ENCODE results near the gene MRPL20. TPM values are rescaled to one million over a fixed set of nuclear protein-coding genes. Genes with fewer than 3 reads are reported as not detected.
"Not testable (repeated sequence)": the region's sequence is repeated elsewhere in the genome, so short reads cannot be mapped to it uniquely, and the experiment has no call there.

Gene MRPL20
- total RNA-seq, 8 experiments from 2014 or later: 127 to 221 (median 160) TPM

DNA sequence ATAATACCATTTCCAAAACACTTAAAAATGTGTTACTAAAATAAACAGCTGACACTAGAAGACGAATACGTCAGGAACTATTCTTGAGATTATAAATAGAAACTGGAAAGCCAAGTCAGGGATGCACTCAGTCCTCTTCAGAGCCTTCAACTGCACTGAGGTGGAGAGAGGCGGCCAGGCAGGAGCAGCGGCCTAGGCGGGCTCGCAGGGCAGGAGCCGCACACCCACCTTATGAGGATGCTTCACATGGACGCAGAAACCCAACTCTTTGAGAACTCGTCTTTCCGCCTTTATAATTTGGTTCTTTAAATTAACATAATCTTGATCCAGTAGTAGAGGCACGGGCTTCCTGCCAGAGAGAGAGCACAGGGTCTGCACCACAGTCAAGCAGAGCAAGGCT is 11.9 kb downstream of the MRPL20 start:
- no peak overlapping the region for H3K27ac ChIP-seq
- no peak overlapping the region for H3K4me3 ChIP-seq
- in situ Hi-C loops (cut with MboI; ENCODE audit: low pct_unique_long_range_greater_than_20kb in 2 of 9, low sequenced_read_pairs in 9 of 9, unreplicated experiment in 9 of 9): no loop called here
- ATAC-seq (replicated peaks in 6 of 8): no peak
- peaks cover 7 to 13% of the 10 kb centered on the region in 2 donors for H3K4me1 ChIP-seq (replicated peaks in 1 of 2)
- WGBS, 10 experiments: 85 to 100% (median 95%) methylated on average over 3 to 11 of the region's 11 CpGs

GRCh38 chr1:1394116-1394515 is 13.0 kb downstream of the MRPL20 start:
- 83 to 100% (median 94%) methylated on average over 1 to 7 of the region's 7 CpGs; no CpG with 5 or more reads in 2 of the 10 experiments for WGBS, 10 experiments
- in situ Hi-C loops (cut with MboI; ENCODE audit: low pct_unique_long_range_greater_than_20kb in 2 of 9, low sequenced_read_pairs in 9 of 9, unreplicated experiment in 9 of 9): no loop called here
- Histone ChIP-seq H3K27ac (no peak overlapping the region), H3K4me1 (replicated peaks in 1 of 2) (peaks cover 6 to 11% of the 10 kb centered on the region in 2 donors), H3K4me3 (no peak overlapping the region)
- ATAC-seq (replicated peaks in 6 of 8): no peak

DNA sequence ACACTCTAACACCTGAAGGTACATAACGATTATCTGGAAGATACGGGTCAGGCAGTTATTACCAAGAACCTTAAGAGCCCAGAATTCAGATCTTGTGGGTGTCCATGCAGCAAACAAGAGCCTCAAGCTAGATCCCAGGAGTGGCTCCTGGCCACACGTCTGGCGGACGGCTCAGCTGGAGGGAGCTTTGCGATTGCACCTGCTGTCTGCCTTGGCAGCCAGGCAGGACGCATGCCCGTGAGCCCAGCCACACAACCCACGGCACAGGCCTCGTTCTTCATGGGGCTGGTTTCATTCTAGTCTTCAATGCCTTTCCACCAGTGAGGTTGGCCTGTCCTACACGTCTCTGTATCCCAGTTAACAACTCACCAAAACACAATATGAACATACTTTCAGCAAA is 13.7 kb downstream of the MRPL20 start:
- Histone ChIP-seq H3K27ac (no peak overlapping the region), H3K4me3 (no peak overlapping the region), H3K4me1 (replicated peaks in 1 of 2) (peaks cover 6 to 11% of the 10 kb centered on the region in 2 donors)
- in situ Hi-C loops (cut with MboI; ENCODE audit: low pct_unique_long_range_greater_than_20kb in 2 of 9, low sequenced_read_pairs in 9 of 9, unreplicated experiment in 9 of 9): no loop called here
- ATAC-seq (replicated peaks in 6 of 8): no peak
- 94 to 100% (median 100%) methylated on average over 1 to 7 of the region's 11 CpGs; no CpG with 5 or more reads in 5 of the 10 experiments for WGBS, 10 experiments

DNA sequence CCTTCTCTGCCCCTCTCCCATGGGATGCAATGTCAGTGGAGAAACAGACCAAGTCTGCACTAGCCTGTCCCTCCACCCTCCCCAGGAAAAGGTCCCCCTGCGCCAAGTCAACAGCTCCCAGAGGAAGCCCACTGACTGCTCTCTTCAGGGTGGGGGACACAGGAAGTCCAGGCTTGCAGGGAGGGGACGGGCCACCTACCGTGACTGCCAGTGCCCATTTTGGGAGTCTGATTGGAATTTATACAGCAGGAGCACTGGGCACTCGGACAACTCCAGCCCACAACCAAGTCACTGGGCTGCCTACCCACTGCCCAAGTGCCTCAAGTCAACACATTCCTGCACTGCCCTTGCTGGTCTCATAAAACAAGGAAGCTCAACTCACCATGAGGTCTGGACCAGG is 14.1 kb downstream of the MRPL20 start:
- WGBS, 10 experiments: 88 to 100% (median 100%) methylated on average over 1 to 3 of the region's 4 CpGs; no CpG with 5 or more reads in 6 of the 10 experiments
- no peak overlapping the region for H3K27ac ChIP-seq
- in situ Hi-C loops (cut with MboI; ENCODE audit: low pct_unique_long_range_greater_than_20kb in 2 of 9, low sequenced_read_pairs in 9 of 9, unreplicated experiment in 9 of 9): no loop called here
- H3K4me1 ChIP-seq (replicated peaks in 1 of 2): peaks cover 4 to 7% of the 10 kb centered on the region in 2 donors
- H3K4me3 ChIP-seq: no peak overlapping the region
- no peak for ATAC-seq (replicated peaks in 6 of 8)

DNA sequence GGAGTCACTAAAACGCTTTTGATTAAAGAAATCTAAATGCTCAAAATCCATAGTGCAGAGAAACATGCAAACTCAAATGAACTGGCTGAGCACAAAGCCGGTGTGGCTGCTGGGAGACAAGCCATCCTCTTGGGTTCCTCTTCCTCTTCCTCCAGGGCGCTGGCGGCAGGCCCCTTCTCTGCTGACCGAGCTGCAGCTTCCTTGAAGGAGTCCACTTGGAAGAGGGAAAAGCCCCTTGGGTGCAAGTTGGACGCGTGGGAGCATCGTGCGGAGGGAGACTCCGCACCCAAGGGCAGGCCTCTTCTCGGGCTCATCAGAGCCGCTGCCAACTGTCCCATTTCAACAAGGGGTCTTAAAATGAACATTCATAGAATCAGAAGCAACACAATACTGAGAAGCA is 15.9 kb downstream of the MRPL20 start:
- WGBS, 10 experiments: 74 to 100% (median 93%) methylated on average over 3 to 12 of the region's 12 CpGs; no CpG with 5 or more reads in 3 of the 10 experiments

GRCh38 chr1:1390675-1391074 is 16.4 kb downstream of the MRPL20 start:
- in situ Hi-C loops (cut with MboI; ENCODE audit: low pct_unique_long_range_greater_than_20kb in 2 of 9, low sequenced_read_pairs in 9 of 9, unreplicated experiment in 9 of 9): no loop called here
- H3K4me3 ChIP-seq: no peak overlapping the region
- 75 to 100% (median 99%) methylated on average over 1 to 12 of the region's 12 CpGs; no CpG with 5 or more reads in 3 of the 10 experiments for WGBS, 10 experiments
- no peak overlapping the region for H3K27ac ChIP-seq
- no peaks in the 10 kb centered on the region for H3K4me1 ChIP-seq (replicated peaks in 1 of 2)
- no peak for ATAC-seq (replicated peaks in 6 of 8)

More for the DNA sequence above, 15.9 kb downstream of the MRPL20 start:
- in situ Hi-C loops (cut with MboI; ENCODE audit: low pct_unique_long_range_greater_than_20kb in 2 of 9, low sequenced_read_pairs in 9 of 9, unreplicated experiment in 9 of 9): no loop called here
- no peak overlapping the region for H3K4me3 ChIP-seq
- H3K4me1 ChIP-seq (replicated peaks in 1 of 2): no peaks in the 10 kb centered on the region
- no peak for ATAC-seq (replicated peaks in 6 of 8)
- H3K27ac ChIP-seq: no peak overlapping the region

GRCh38 chr1:1388078-1388472 is 19.0 kb downstream of the MRPL20 start:
- WGBS, 10 experiments: 80 to 100% (median 95%) methylated on average over 4 to 11 of the region's 16 CpGs; no CpG with 5 or more reads in 3 of the 10 experiments
- in situ Hi-C loops (cut with MboI; ENCODE audit: low pct_unique_long_range_greater_than_20kb in 2 of 9, low sequenced_read_pairs in 9 of 9, unreplicated experiment in 9 of 9): no loop called here
- H3K4me3 ChIP-seq: no peak overlapping the region

DNA sequence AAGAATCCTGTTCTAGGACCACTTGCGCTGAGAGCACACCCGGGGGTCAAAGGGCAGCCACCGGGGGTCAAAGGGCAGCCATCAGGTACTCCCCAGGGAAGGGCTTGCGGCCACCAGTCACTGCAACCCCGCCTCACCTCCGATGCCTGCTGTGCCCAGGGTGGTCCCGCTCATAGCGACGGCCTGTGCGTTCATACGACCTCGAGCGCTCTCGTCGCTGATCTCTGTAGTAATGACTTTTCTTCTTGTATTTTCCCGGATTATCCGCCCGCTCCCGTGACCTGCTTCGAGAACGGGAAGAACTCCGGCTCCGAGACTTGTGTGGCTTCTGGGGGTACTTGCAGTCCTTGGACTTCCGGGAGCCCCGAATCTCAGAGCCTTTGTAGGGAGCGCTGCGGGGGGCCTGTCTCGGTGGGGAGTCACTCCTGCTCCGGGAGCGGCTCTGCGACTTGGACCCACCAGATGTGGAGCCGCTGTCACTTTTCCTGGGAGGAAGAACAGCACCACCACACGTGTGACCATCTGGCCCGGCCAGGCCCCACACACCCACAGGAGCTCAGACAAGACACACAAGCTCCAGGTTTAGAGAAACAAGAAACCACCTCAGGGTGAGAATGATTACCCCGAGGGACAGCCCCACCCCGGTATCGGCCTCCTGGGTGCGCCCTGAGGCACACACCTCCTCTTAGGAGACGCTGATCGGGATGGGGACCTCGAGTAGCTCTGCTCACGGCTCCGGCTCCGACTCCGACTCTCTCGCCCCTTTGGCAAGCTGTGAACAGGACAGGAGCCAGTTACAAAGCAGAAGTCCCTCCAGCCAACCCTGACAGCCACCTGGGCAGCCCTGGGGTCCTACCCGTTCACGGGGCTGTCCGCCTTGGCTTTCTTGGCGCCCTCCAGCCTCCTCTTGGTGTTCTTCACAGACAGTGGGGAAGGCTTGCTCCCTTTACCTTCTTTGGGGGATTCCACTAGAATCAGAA is 19.7 kb downstream of the MRPL20 start:
- Histone ChIP-seq H3K4me1 (replicated peaks in 1 of 2) (no peaks in the 10 kb centered on the region), H3K27ac (no peak overlapping the region), H3K4me3 (no peak overlapping the region)
- WGBS, 10 experiments: 82 to 99% (median 92%) methylated on average over 2 to 18 of the region's 50 CpGs; no CpG with 5 or more reads in 3 of the 10 experiments
- in situ Hi-C loops (cut with MboI; ENCODE audit: low pct_unique_long_range_greater_than_20kb in 2 of 9, low sequenced_read_pairs in 9 of 9, unreplicated experiment in 9 of 9): no loop called here
- peak in 3 of 8 experiments; percentile 19 to 29 (median 28) for ATAC-seq (replicated peaks in 6 of 8)

More at GRCh38 chr1:1388078-1388472, 19.0 kb downstream of the MRPL20 start:
- H3K27ac ChIP-seq: no peak overlapping the region
- no peak for ATAC-seq (replicated peaks in 6 of 8)
- no peaks in the 10 kb centered on the region for H3K4me1 ChIP-seq (replicated peaks in 1 of 2)

DNA sequence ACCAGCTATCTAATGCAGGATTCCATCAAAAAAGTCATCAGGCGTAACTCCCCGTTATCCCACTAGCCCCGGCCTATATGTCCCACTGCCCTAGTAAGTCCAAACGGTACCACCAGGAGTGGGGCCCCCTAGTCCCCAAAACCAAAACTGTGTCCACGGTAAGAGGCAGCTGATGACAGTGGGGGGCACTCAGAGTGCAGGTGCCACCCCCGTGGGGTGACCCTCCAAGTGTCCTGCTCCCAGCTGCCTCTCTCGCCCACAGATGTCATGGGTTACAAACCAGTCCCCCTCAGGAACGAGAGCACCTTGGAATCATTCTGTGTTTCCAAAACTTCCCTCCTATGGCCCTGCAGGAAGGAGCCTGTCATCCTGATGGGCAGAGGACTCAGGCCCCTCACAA is 21.2 kb downstream of the MRPL20 start:
- H3K4me1 ChIP-seq (replicated peaks in 1 of 2): no peaks in the 10 kb centered on the region
- WGBS, 10 experiments: 80 to 100% (median 92%) methylated on average over 1 to 8 of the region's 8 CpGs; no CpG with 5 or more reads in 3 of the 10 experiments
- in situ Hi-C loops (cut with MboI; ENCODE audit: low pct_unique_long_range_greater_than_20kb in 2 of 9, low sequenced_read_pairs in 9 of 9, unreplicated experiment in 9 of 9): no loop called here

GRCh38 chr1:1385339-1385738 is 21.8 kb downstream of the MRPL20 start:
- H3K27ac ChIP-seq; H3K4me3 ChIP-seq; ATAC-seq (replicated peaks in 6 of 8); H3K4me1 ChIP-seq (replicated peaks in 1 of 2); in situ Hi-C loops (cut with MboI; ENCODE audit: low pct_unique_long_range_greater_than_20kb in 2 of 9, low sequenced_read_pairs in 9 of 9, unreplicated experiment in 9 of 9): not testable (repeated sequence)
- WGBS, 10 experiments: 91 to 100% (median 94%) methylated on average over 1 to 29 of the region's 29 CpGs; no CpG with 5 or more reads in 4 of the 10 experiments

More for the DNA sequence above, 21.2 kb downstream of the MRPL20 start:
- peak in 3 of 8 experiments; percentile 2 to 15 (median 13) for ATAC-seq (replicated peaks in 6 of 8)
- no peak overlapping the region for H3K27ac ChIP-seq
- no peak overlapping the region for H3K4me3 ChIP-seq

- 80 to 100% (median 90%) methylated on average over 1 to 4 of the region's 8 CpGs; no CpG with 5 or more reads in 7 of the 10 experiments for WGBS, 10 experiments
- Histone ChIP-seq H3K4me3 (no peak overlapping the region), H3K27ac (no peak overlapping the region), H3K4me1 (replicated peaks in 1 of 2) (peaks cover 1 to 3% of the 10 kb centered on the region in 2 donors)
- in situ Hi-C loops (cut with MboI; ENCODE audit: low pct_unique_long_range_greater_than_20kb in 2 of 9, low sequenced_read_pairs in 9 of 9, unreplicated experiment in 9 of 9): no loop called here
- ATAC-seq (replicated peaks in 6 of 8): peak in 4 of 8 experiments; percentile 0 to 7 (median 4)
Observed at GRCh38 chr1:1381294-1381693, 25.8 kb downstream of the MRPL20 start.

- peaks cover 6 to 7% of the 10 kb centered on the region in 2 donors for H3K4me1 ChIP-seq (replicated peaks in 1 of 2)
- peak in 3 of 8 experiments; percentile 6 to 12 (median 9) for ATAC-seq (replicated peaks in 6 of 8)
- H3K27ac ChIP-seq: no peak overlapping the region
- H3K4me3 ChIP-seq: no peak overlapping the region
- 86 to 100% methylated on average over 3 to 5 of the region's 16 CpGs; no CpG with 5 or more reads in 8 of the 10 experiments for WGBS, 10 experiments
- in situ Hi-C loops (cut with MboI; ENCODE audit: low pct_unique_long_range_greater_than_20kb in 2 of 9, low sequenced_read_pairs in 9 of 9, unreplicated experiment in 9 of 9): no loop called here
Observed at GRCh38 chr1:1380860-1381259, 26.2 kb downstream of the MRPL20 start.

GRCh38 chr1:1377540-1378205 is 29.4 kb downstream of the MRPL20 start:
- Histone ChIP-seq H3K4me1 (replicated peaks in 1 of 2) (peaks cover 17 to 19% of the 10 kb centered on the region in 2 donors), H3K27ac (no peak overlapping the region), H3K4me3 (no peak overlapping the region)
- WGBS, 10 experiments: 85 to 100% (median 92%) methylated on average over 2 to 16 of the region's 16 CpGs; no CpG with 5 or more reads in 1 of the 10 experiments
- no peak for ATAC-seq (replicated peaks in 6 of 8)
- in situ Hi-C loops (cut with MboI; ENCODE audit: low pct_unique_long_range_greater_than_20kb in 2 of 9, low sequenced_read_pairs in 9 of 9, unreplicated experiment in 9 of 9): no loop called here

Measured in motor neuron (in vitro differentiated cells).